IMR-90 (cell line): ENCODE measurements around the gene CHDH. TPM values are rescaled to one million over a fixed set of nuclear protein-coding genes. Genes with fewer than 3 reads are reported as not detected.

ENCODE experiments used
- ATAC-seq: fragments of 200-7000 bp; cut with Tn5 transposase; 2 replicates; pipeline ENCODE4 v1.9.1; 2020; ENCODE audit warnings: low read depth, mild to moderate bottlenecking, moderate library complexity
- BruUV-seq: library from RNA; stranded (reverse); fragments of 400-500 nt; replicated peaks from 2 replicates; lab custom pipeline; 2021; lab: Mats Ljungman, UMichigan
- CTCF ChIA-PET: fragments of 300-600 bp; formaldehyde crosslinking; extraction: SDS; loops from one replicate; lab custom pipeline; 2021; ENCODE audit warnings: antibody characterized with exemption; lab: Yijun Ruan, JAX
- POLR2A ChIA-PET: fragments of 300-600 bp; sonication (Branson Sonifier 250); formaldehyde crosslinking; loops from one replicate; lab custom pipeline; 2022; ENCODE audit warnings: antibody characterized with exemption; ENCODE audit not compliant: unreplicated experiment; lab: Charles Lee
- DNase-seq: peaks from one replicate; pipeline ENCODE4 v3.0.0; 2013
- H2AFZ ChIP-seq: replicated peaks from 2 replicates; pipeline ENCODE3; 2013; ENCODE audit warnings: low read length, mild to moderate bottlenecking; ENCODE audit not compliant: poor library complexity
- H2AK5ac ChIP-seq: 2 replicates; pipeline ENCODE4 v1.6.1; 2013; ENCODE audit warnings: low read depth, low read length, inconsistent platforms
- H2AK9ac ChIP-seq: replicated peaks from 2 replicates; pipeline ENCODE3; 2013; ENCODE audit warnings: mild to moderate bottlenecking, low read depth, low read length, moderate library complexity; ENCODE audit not compliant: poor library complexity
- H2BK120ac ChIP-seq: 2 replicates; pipeline ENCODE4 v1.6.1; 2013; ENCODE audit warnings: low read depth, low read length, inconsistent platforms
- H2BK15ac ChIP-seq: 3 replicates; pipeline ENCODE4 v1.6.1; 2013; ENCODE audit warnings: low read depth, low read length, inconsistent platforms
- H2BK20ac ChIP-seq: 2 replicates; pipeline ENCODE4 v1.6.1; 2013; ENCODE audit warnings: low read depth, mild to moderate bottlenecking, inconsistent platforms, low read length, moderate library complexity
- H2BK5ac ChIP-seq: 2 replicates; pipeline ENCODE4 v1.6.1; 2013; ENCODE audit warnings: mild to moderate bottlenecking, low read depth, low read length, inconsistent platforms; ENCODE audit not compliant: poor library complexity, severe bottlenecking
- H3K14ac ChIP-seq: replicated peaks from 2 replicates; pipeline ENCODE4 v1.6.1; 2013; ENCODE audit warnings: low read depth, low read length, inconsistent platforms
- H3K18ac ChIP-seq: 2 replicates; pipeline ENCODE4 v1.6.1; 2013; ENCODE audit warnings: low read depth, low read length, control low read depth
- H3K23ac ChIP-seq: 2 replicates; pipeline ENCODE4 v1.6.1; 2013; ENCODE audit warnings: low read depth, low read length, inconsistent platforms
- H3K27ac ChIP-seq: 2 replicates; pipeline ENCODE4 v1.5.1; 2013; ENCODE audit warnings: mild to moderate bottlenecking, control low read depth, low read length; ENCODE audit not compliant: insufficient read depth
- H3K27me3 ChIP-seq: 2 replicates; pipeline ENCODE4 v1.6.1; 2013; ENCODE audit warnings: low read length; ENCODE audit not compliant: control insufficient read depth, insufficient read depth
- H3K36me3 ChIP-seq: 2 replicates; pipeline ENCODE4 v1.6.1; 2013; ENCODE audit warnings: low read length, mixed read lengths; ENCODE audit not compliant: control insufficient read depth, insufficient read depth
- H3K4ac ChIP-seq: 2 replicates; pipeline ENCODE4 v1.6.1; 2013; ENCODE audit warnings: low read depth, low read length, inconsistent platforms
- H3K4me1 ChIP-seq: 2 replicates; pipeline ENCODE4 v1.6.1; 2013; ENCODE audit warnings: low read length, mixed read lengths; ENCODE audit not compliant: control insufficient read depth, insufficient read depth
- H3K4me2 ChIP-seq: 2 replicates; pipeline ENCODE4 v1.6.1; 2013; ENCODE audit warnings: low read depth, mild to moderate bottlenecking, control low read depth, low read length, moderate library complexity
- H3K4me3 ChIP-seq: 2 replicates; pipeline ENCODE4 v1.5.1; 2013; ENCODE audit warnings: low read depth, mild to moderate bottlenecking, control low read depth, low read length, moderate library complexity; ENCODE audit not compliant: insufficient read depth
- H3K56ac ChIP-seq: 2 replicates; pipeline ENCODE4 v1.6.1; 2013; ENCODE audit warnings: low read length, inconsistent platforms; ENCODE audit not compliant: insufficient read depth; ENCODE audit errors: extremely low read depth
- H3K79me1 ChIP-seq, 2 experiments: 2 replicates each; pipeline ENCODE4 v1.6.1; 2013; ENCODE audit warnings: low read length in 2 of 2, inconsistent platforms in 1 of 2, low read depth in 1 of 2
- H3K9ac ChIP-seq: 2 replicates; pipeline ENCODE4 v1.6.1; 2013; ENCODE audit warnings: low read depth, low read length, control low read depth
- H3K9me1 ChIP-seq: 2 replicates; pipeline ENCODE4 v1.6.1; 2013; ENCODE audit warnings: low read length, inconsistent platforms; ENCODE audit not compliant: insufficient read depth
- H3K9me3 ChIP-seq: 2 replicates; pipeline ENCODE4 v1.6.1; 2013; ENCODE audit warnings: low read length; ENCODE audit not compliant: control insufficient read depth, insufficient read depth
- H4K20me1 ChIP-seq: 2 replicates; pipeline ENCODE4 v1.6.1; 2013; ENCODE audit warnings: low read length, inconsistent platforms; ENCODE audit not compliant: insufficient read depth
- H4K5ac ChIP-seq: 2 replicates; pipeline ENCODE4 v1.6.1; 2013; ENCODE audit warnings: mild to moderate bottlenecking, low read depth, low read length, control low read depth
- H4K8ac ChIP-seq, 2 experiments: 2 replicates each; pipeline ENCODE4 v1.6.1; 2013; ENCODE audit warnings: low read depth in 2 of 2, low read length in 2 of 2, control low read depth in 1 of 2, inconsistent platforms in 1 of 2
- H4K91ac ChIP-seq: 2 replicates; pipeline ENCODE4 v1.6.1; 2013; ENCODE audit warnings: low read depth, low read length, inconsistent platforms; ENCODE audit not compliant: insufficient read depth
- BHLHE40 ChIP-seq: fragments of 150-350 bp; IDR thresholded peaks from 2 replicates; pipeline ENCODE4 v1.6.1; 2016; ENCODE audit warnings: mild to moderate bottlenecking, low read depth, low read length
- CEBPB ChIP-seq: IDR thresholded peaks from 2 replicates; pipeline ENCODE4 v1.6.1; 2012; ENCODE audit warnings: low read depth, low read length, improper control_type of control experiment
- CHD1 ChIP-seq: IDR thresholded peaks from 2 replicates; pipeline ENCODE4 v1.6.1; 2012; ENCODE audit warnings: low read depth, low read length, improper control_type of control experiment
- CTCF ChIP-seq: conservative IDR thresholded peaks from 2 replicates; pipeline ENCODE4 v1.5.1; 2012; ENCODE audit warnings: mild to moderate bottlenecking, low read depth, low read length, improper control_type of control experiment
- ELK1 ChIP-seq: fragments of 150-350 bp; IDR thresholded peaks from 2 replicates; pipeline ENCODE4 v1.6.1; 2016; ENCODE audit warnings: low read depth, mild to moderate bottlenecking, low read length, moderate library complexity, borderline replicate concordance
- MAFK ChIP-seq: IDR thresholded peaks from 2 replicates; pipeline ENCODE4 v1.6.1; 2012; ENCODE audit warnings: low read depth, low read length, improper control_type of control experiment
- MAZ ChIP-seq: IDR thresholded peaks from 2 replicates; pipeline ENCODE4 v1.6.1; 2012; ENCODE audit warnings: low read depth, mild to moderate bottlenecking, low read length, improper control_type of control experiment, moderate library complexity, borderline replicate concordance
- MXI1 ChIP-seq: IDR thresholded peaks from 2 replicates; pipeline ENCODE4 v1.6.1; 2012; ENCODE audit warnings: low read depth, mild to moderate bottlenecking, low read length, moderate library complexity, borderline replicate concordance
- NFE2L2 ChIP-seq: fragments of 150-350 bp; IDR thresholded peaks from 2 replicates; pipeline ENCODE4 v1.6.1; 2016; ENCODE audit warnings: low read depth, mild to moderate bottlenecking, low read length
- RAD21 ChIP-seq: IDR thresholded peaks from 2 replicates; pipeline ENCODE4 v1.6.1; 2012; ENCODE audit warnings: low read length, improper control_type of control experiment
- RCOR1 ChIP-seq: IDR thresholded peaks from 2 replicates; pipeline ENCODE4 v1.6.1; 2012; ENCODE audit warnings: mild to moderate bottlenecking, low read length, improper control_type of control experiment; ENCODE audit not compliant: insufficient replicate concordance
- RFX5 ChIP-seq: IDR thresholded peaks from 2 replicates; pipeline ENCODE4 v1.8.0; 2012; ENCODE audit warnings: low read depth, mild to moderate bottlenecking, low read length, moderate library complexity
- USF2 ChIP-seq: fragments of 150-350 bp; IDR thresholded peaks from 2 replicates; pipeline ENCODE4 v1.6.1; 2017; ENCODE audit warnings: mild to moderate bottlenecking, antibody characterized with exemption, low read length, low read depth
- WGBS, 2 experiments: methylation state at CpG; one replicate each; pipeline versions ENCODE4 v1.1.5 to v1.1.7; 2013; ENCODE audit warnings: missing lambda C conversion rate in 2 of 2; ENCODE audit not compliant: insufficient read length in 1 of 2; ENCODE audit errors: extremely low coverage in 2 of 2; 5-methylcytosine and 5-hydroxymethylcytosine counted together
- dilution Hi-C: fragments of 300-500 bp; cut with HindIII; formaldehyde crosslinking; loops from one replicate; pipeline ENCODE4 v1.14.3; 2018; ENCODE audit warnings: low sequenced_read_pairs; ENCODE audit not compliant: unreplicated experiment
- in situ Hi-C: fragments of 300-500 bp; cut with MboI; formaldehyde crosslinking; loops from 3 replicates; pipeline ENCODE4 v1.14.3; 2019; ENCODE audit warnings: low sequenced_read_pairs, inconsistent platforms, mixed read lengths
- intact Hi-C: fragments of 100-400 bp; cut with micrococcal nuclease; formaldehyde crosslinking; loops from 2 replicates; pipeline ENCODE4 v1.10.0; 2022
- polyA plus RNA-seq, 3 experiments: library from polyadenylated mRNA; depleted of rRNA; stranded (reverse); fragments of >200 nt; gene quantifications; 2 replicates each; pipeline ENCODE4 v1.2.3, GENCODE V29; 2012; ENCODE audit warnings: low replicate concordance in 1 of 3
- total RNA-seq: library from RNA; depleted of rRNA; stranded (reverse); fragments of >200 nt; gene quantifications from 2 replicates; pipeline ENCODE4 v1.2.3, GENCODE V29; 2012

Gene CHDH
- total and polyA plus RNA-seq, 2 of the 4 experiments (the other 2 are of a cell fraction): under 0.01 to 0.19 TPM

- Histone ChIP-seq H2AFZ (no peak overlapping the region), H4K20me1 (no peaks in the 10 kb centered on the region), H3K23ac (no peak overlapping the region), H3K27me3 (peaks cover 11% of the 10 kb centered on the region), H3K9me1 (no peaks in the 10 kb centered on the region), H3K4me2 (no peak overlapping the region), H2AK5ac (no peak overlapping the region), H3K56ac (no peak overlapping the region), H3K14ac (no peak overlapping the region), H2AK9ac (no peak overlapping the region), H3K9ac (no peak overlapping the region), H4K91ac (no peak overlapping the region), H3K4me1 (no peaks in the 10 kb centered on the region), H3K4me3 (no peak overlapping the region), H4K8ac (no peak overlapping the region), H3K18ac (no peak overlapping the region), H3K4ac (no peak overlapping the region), H3K79me1 (no peaks in the 10 kb centered on the region), H3K9me3 (no peaks in the 10 kb centered on the region), H2BK15ac (no peak overlapping the region), H2BK5ac (no peak overlapping the region), H3K36me3 (no peaks in the 10 kb centered on the region), H4K5ac (no peak overlapping the region), H2BK120ac (no peak overlapping the region), H2BK20ac (no peak overlapping the region), H3K27ac (no peak overlapping the region)
- POLR2A ChIA-PET: no interaction called here
- CTCF ChIA-PET: no interaction called here
- DNase-seq: peak; percentile 49
- dilution Hi-C loops (no loop called here), intact Hi-C loops (no loop called here), in situ Hi-C loops (no loop called here)
- whole genome bisulfite sequencing, 2 experiments: no CpG with 5 or more reads among the region's 3 CpGs
- TF ChIP-seq NFE2L2 (no peak), RFX5 (no peak), USF2 (no peak), RAD21 (no peak), ELK1 (no peak), CTCF (no peak), CHD1 (no peak), BHLHE40 (no peak), MXI1 (no peak), MAZ (no peak), CEBPB (no peak), MAFK (no peak), RCOR1 (no peak)
- ATAC-seq: peak; percentile 53
- no TSS peak for BruUV-seq
These were observed 51.6 kb downstream of the CHDH start for GRCh38 chr3:53794597-53794996.
